GM21786 (cell line): ENCODE data around the gene PVALB.

ENCODE experiments used
- ATAC-seq: cut with Tn5 transposase; IDR thresholded peaks from one replicate; pipeline ENCODE4 v1.9.1; 2021; ENCODE audit not compliant: unreplicated experiment

PVALB gene

GRCh38 chr22:36815558-36816338, 1.1 kb downstream of the PVALB start:
- ATAC-seq, result no peak

- no peak for ATAC-seq
Measured at GRCh38 chr22:36814801-36815200, 2.0 kb downstream of the PVALB start.

- no peak for ATAC-seq
Measured at GRCh38 chr22:36811094-36811800, 5.6 kb downstream of the PVALB start.

- ATAC-seq, result no peak
Measured at GRCh38 chr22:36809351-36809750, 7.5 kb downstream of the PVALB start.

GRCh38 chr22:36808721-36809344, 8.0 kb downstream of the PVALB start:
- ATAC-seq, result no peak

GRCh38 chr22:36807627-36808026, 9.2 kb downstream of the PVALB start:
- no peak for ATAC-seq

- ATAC-seq, result no peak
Measured at GRCh38 chr22:36806835-36807234, 10.0 kb downstream of the PVALB start.

GRCh38 chr22:36803358-36803757, 13.5 kb downstream of the PVALB start:
- no peak for ATAC-seq

- ATAC-seq, result no peak
Measured at GRCh38 chr22:36798674-36799066, 18.2 kb downstream of the PVALB start.

- no peak for ATAC-seq
Measured at GRCh38 chr22:36797911-36798673, 18.7 kb downstream of the PVALB start.

- no peak for ATAC-seq
Measured at GRCh38 chr22:36797374-36797773, 19.5 kb downstream of the PVALB start.

GRCh38 chr22:36796552-36797175, 20.2 kb downstream of the PVALB start:
- no peak for ATAC-seq

GRCh38 chr22:36795633-36796032, 21.2 kb downstream of the PVALB start:
- no peak for ATAC-seq

- ATAC-seq, result peak; percentile 47
Measured at GRCh38 chr22:36790648-36791047, 26.2 kb downstream of the PVALB start.

GRCh38 chr22:36787204-36787988, 29.4 kb downstream of the PVALB start:
- no peak for ATAC-seq

- ATAC-seq, result no peak
Measured at GRCh38 chr22:36783743-36784142, 33.1 kb downstream of the PVALB start.

- no peak for ATAC-seq
Measured at GRCh38 chr22:36781656-36782627, 34.9 kb downstream of the PVALB start.

- no peak for ATAC-seq
Measured at GRCh38 chr22:36778020-36778419, 38.8 kb downstream of the PVALB start.

- no peak for ATAC-seq
Measured at GRCh38 chr22:36776722-36777121, 40.1 kb downstream of the PVALB start.
